H1 (cell line): ENCODE data around the gene LUM. TPM values are rescaled to one million over a fixed set of nuclear protein-coding genes. Genes with fewer than 3 reads are reported as not detected.

Source experiments
- CTCF ChIA-PET: fragments of 300-600 bp; sonication (Branson Sonifier 250); formaldehyde crosslinking; loops from one replicate; lab custom pipeline; 2021; ENCODE audit not compliant: partially characterized antibody; lab: Charles Lee
- POLR2A ChIA-PET: fragments of 300-600 bp; sonication (Branson Sonifier 250); formaldehyde crosslinking; loops from one replicate; lab custom pipeline; 2021; ENCODE audit warnings: inconsistent platforms; ENCODE audit not compliant: partially characterized antibody; lab: Charles Lee
- DNase-seq, 2 experiments: peaks; one replicate each; pipeline versions ENCODE4 v3.0.0 to v3.0.0-alpha.2; 2010 to 2022; ENCODE audit warnings: low spot score in 2 of 2, low read depth in 1 of 2, mixed read lengths in 1 of 2
- FAIRE-seq: peaks from 2 replicates; lab custom pipeline; 2011; peaks lifted over from hg19 to GRCh38; lab: Jason Lieb, UNC
- H2AFZ ChIP-seq: 2 replicates; pipeline ENCODE4 v1.8.1; 2012; ENCODE audit warnings: low read length, inconsistent platforms
- H2AK5ac ChIP-seq: 2 replicates; pipeline ENCODE4 v1.6.1; 2013; ENCODE audit warnings: low read depth, low read length
- H2BK120ac ChIP-seq: replicated peaks from 2 replicates; pipeline ENCODE3; 2013; ENCODE audit warnings: low read depth, low read length, inconsistent platforms
- H2BK12ac ChIP-seq: 2 replicates; pipeline ENCODE4 v1.6.1; 2013; ENCODE audit warnings: low read depth, low read length
- H2BK15ac ChIP-seq: 2 replicates; pipeline ENCODE4 v1.6.1; 2013; ENCODE audit warnings: low read length
- H2BK20ac ChIP-seq: 2 replicates; pipeline ENCODE4 v1.6.1; 2013; ENCODE audit warnings: low read length
- H2BK5ac ChIP-seq: 2 replicates; pipeline ENCODE4 v1.6.1; 2013; ENCODE audit warnings: low read depth, low read length
- H3K14ac ChIP-seq: 2 replicates; pipeline ENCODE4 v1.6.1; 2013; ENCODE audit warnings: inconsistent platforms; ENCODE audit not compliant: insufficient read length
- H3K18ac ChIP-seq: 2 replicates; pipeline ENCODE4 v1.6.1; 2013; ENCODE audit warnings: low read length; ENCODE audit errors: extremely low read depth
- H3K23ac ChIP-seq: 2 replicates; pipeline ENCODE4 v1.6.1; 2013; ENCODE audit warnings: inconsistent platforms; ENCODE audit not compliant: insufficient read length
- H3K23me2 ChIP-seq: 2 replicates; pipeline ENCODE4 v1.6.1; 2013; ENCODE audit warnings: low read depth, low read length
- H3K27ac ChIP-seq: 2 replicates; pipeline ENCODE4 v1.6.1; 2011; ENCODE audit warnings: low read depth, low read length, inconsistent platforms
- H3K27me3 ChIP-seq, 4 experiments: replicated peaks in 1 of 4; 1 replicate in 1 of 4; 2 replicates in 3 of 4; pipeline versions ENCODE4 v1.6.1 to v1.8.1; 2011 to 2013; ENCODE audit warnings: low read length in 3 of 4, mild to moderate bottlenecking in 3 of 4, inconsistent platforms in 2 of 4, mixed read lengths in 2 of 4, moderate library complexity in 1 of 4; ENCODE audit not compliant: control insufficient read depth in 3 of 4, insufficient read depth in 3 of 4; ENCODE audit errors: extremely low read depth in 1 of 4
- H3K36me3 ChIP-seq, 4 experiments: 2 replicates each; pipeline versions ENCODE4 v1.6.1 to v1.8.1; 2011 to 2013; ENCODE audit warnings: mild to moderate bottlenecking in 4 of 4, low read length in 3 of 4, moderate library complexity in 2 of 4, control low read depth in 1 of 4, inconsistent platforms in 1 of 4; ENCODE audit not compliant: insufficient read depth in 4 of 4, control insufficient read depth in 2 of 4
- H3K4ac ChIP-seq: replicated peaks from 2 replicates; pipeline ENCODE3; 2013; ENCODE audit warnings: low read length, low read depth, mixed read lengths, inconsistent platforms; ENCODE audit not compliant: insufficient read length
- H3K4me1 ChIP-seq, 4 experiments: replicated peaks in 1 of 4; 1 replicate in 1 of 4; 2 replicates in 3 of 4; pipeline versions ENCODE4 v1.6.1 to v1.8.1; 2011 to 2013; ENCODE audit warnings: low read length in 3 of 4, inconsistent platforms in 2 of 4, mixed read lengths in 1 of 4; ENCODE audit not compliant: insufficient read depth in 4 of 4, control insufficient read depth in 3 of 4
- H3K4me2 ChIP-seq, 2 experiments: 2 replicates each; pipeline versions ENCODE4 v1.6.1 to v1.8.1; 2011 to 2013; ENCODE audit warnings: low read depth in 2 of 2, low read length in 2 of 2, control low read depth in 1 of 2, inconsistent platforms in 1 of 2, mild to moderate bottlenecking in 1 of 2; ENCODE audit not compliant: insufficient read depth in 1 of 2
- H3K4me3 ChIP-seq, 4 experiments: fragments of 200-600, 300-600 bp in 1 of 4; sonication (generic), shearing (Covaris generic), sonication (Bioruptor Twin) in 1 of 4; 2 replicates each; pipeline versions ENCODE4 v1.5.1 to v1.8.1; 2011 to 2016; ENCODE audit warnings: low read length in 4 of 4, low read depth in 3 of 4, control low read depth in 2 of 4, inconsistent platforms in 2 of 4, mild to moderate bottlenecking in 2 of 4, mixed read lengths in 1 of 4, moderate library complexity in 1 of 4; ENCODE audit not compliant: insufficient read depth in 2 of 4; ENCODE audit errors: extremely low read depth in 1 of 4
- H3K56ac ChIP-seq: replicated peaks from 2 replicates; pipeline ENCODE3; 2013; ENCODE audit warnings: low read depth, mild to moderate bottlenecking, mixed read lengths, low read length, inconsistent platforms; ENCODE audit not compliant: insufficient read length
- H3K79me1 ChIP-seq: 2 replicates; pipeline ENCODE4 v1.6.1; 2013; ENCODE audit warnings: low read depth, low read length, control low read depth
- H3K79me2 ChIP-seq, 2 experiments: 2 replicates each; pipeline versions ENCODE4 v1.6.1 to v1.8.1; 2012 to 2013; ENCODE audit warnings: low read length in 2 of 2, mild to moderate bottlenecking in 2 of 2, inconsistent platforms in 1 of 2; ENCODE audit not compliant: insufficient read depth in 2 of 2, control insufficient read depth in 1 of 2
- H3K9ac ChIP-seq, 4 experiments: replicated peaks in 1 of 4; 1 replicate in 1 of 4; 2 replicates in 3 of 4; pipeline versions ENCODE4 v1.6.1 to v1.8.1; 2011 to 2013; ENCODE audit warnings: low read depth in 3 of 4, low read length in 3 of 4, control low read depth in 2 of 4, mild to moderate bottlenecking in 2 of 4, moderate library complexity in 2 of 4, inconsistent platforms in 1 of 4; ENCODE audit errors: extremely low read depth in 1 of 4
- H3K9me3 ChIP-seq, 2 experiments: 2 replicates each; pipeline versions ENCODE4 v1.6.1 to v1.8.1; 2012 to 2013; ENCODE audit warnings: mild to moderate bottlenecking in 2 of 2, moderate library complexity in 2 of 2, control low read depth in 1 of 2, inconsistent platforms in 1 of 2, low read depth in 1 of 2, low read length in 1 of 2, mixed read lengths in 1 of 2; ENCODE audit not compliant: insufficient read depth in 2 of 2
- H4K20me1 ChIP-seq, 2 experiments: replicated peaks in 1 of 2; 2 replicates each; pipeline versions ENCODE3 to v1.8.1; 2011 to 2013; ENCODE audit warnings: inconsistent platforms in 2 of 2, low read length in 2 of 2, mild to moderate bottlenecking in 1 of 2; ENCODE audit not compliant: insufficient read depth in 2 of 2, control insufficient read depth in 1 of 2
- H4K5ac ChIP-seq: 2 replicates; pipeline ENCODE4 v1.6.1; 2013; ENCODE audit warnings: low read length, low read depth, mixed read lengths, inconsistent platforms; ENCODE audit not compliant: insufficient read length
- H4K8ac ChIP-seq: 2 replicates; pipeline ENCODE4 v1.8.0; 2013; ENCODE audit warnings: mild to moderate bottlenecking, moderate library complexity, low read length, inconsistent platforms; ENCODE audit not compliant: insufficient read depth; ENCODE audit errors: extremely low read depth
- H4K91ac ChIP-seq: replicated peaks from 2 replicates; pipeline ENCODE3; 2013; ENCODE audit warnings: low read length, mixed read lengths, inconsistent platforms; ENCODE audit not compliant: insufficient read length
- KDM4A ChIP-seq: IDR thresholded peaks from one replicate; pipeline ENCODE4 v1.7.1; 2012; ENCODE audit warnings: low read depth, mild to moderate bottlenecking, moderate library complexity, low read length, inconsistent platforms; ENCODE audit not compliant: severe bottlenecking
- POLR2A ChIP-seq, 2 experiments: IDR thresholded peaks; 1 replicate in 1 of 2; 2 replicates in 1 of 2; pipeline ENCODE4 v1.6.1; 2011; ENCODE audit warnings: low read depth in 2 of 2, low read length in 2 of 2, mild to moderate bottlenecking in 2 of 2; ENCODE audit errors: control extremely low read depth in 1 of 2
- SIRT6 ChIP-seq: IDR thresholded peaks from one replicate; pipeline ENCODE4 v1.7.1; 2012; ENCODE audit warnings: low read length, inconsistent platforms
- SIX5 ChIP-seq: IDR thresholded peaks from 2 replicates; pipeline ENCODE4 v1.6.1; 2011; ENCODE audit warnings: mild to moderate bottlenecking, low read depth, low read length
- TAF1 ChIP-seq: IDR thresholded peaks from 2 replicates; pipeline ENCODE4 v1.6.1; 2011; ENCODE audit warnings: mild to moderate bottlenecking, low read depth, low read length
- WGBS, 2 experiments: shearing (Covaris generic) in 1 of 2; methylation state at CpG; one replicate each; pipeline versions ENCODE4 v1.1.6 to v1.1.7; 2013 to 2015; ENCODE audit warnings: low lambda C conversion rate in 2 of 2, mixed read lengths in 2 of 2, inconsistent platforms in 1 of 2, low coverage in 1 of 2, missing lambda C conversion rate in 1 of 2; ENCODE audit not compliant: insufficient replicate concordance in 2 of 2, insufficient coverage in 1 of 2, insufficient read length in 1 of 2; ENCODE audit errors: extremely low coverage in 1 of 2, missing lambda C conversion rate in 1 of 2; 5-methylcytosine and 5-hydroxymethylcytosine counted together
- polyA plus RNA-seq, 7 experiments: library from polyadenylated mRNA; depleted of rRNA in 3 of 7; stranded (reverse) in 5 of 7; unstranded in 2 of 7; fragments of >200 nt in 5 of 7; fragments of 200-250 nt in 2 of 7; gene quantifications; 1 replicate in 5 of 7; 2 replicates in 1 of 7; 4 replicates in 1 of 7; pipeline versions ENCODE4 v1.2.1 to v1.2.3, GENCODE V29; 2011 to 2013; ENCODE audit warnings: missing spikeins in 2 of 7, mixed read lengths in 2 of 7
- total RNA-seq: library from RNA; stranded (reverse); fragmentation: NEBNext Ultra II Directional; extraction: Animal tissue kit (Norgen Biotek cat#: 25700); gene quantifications from 2 replicates; pipeline ENCODE4 v1.2.1, GENCODE V29; 2021
- TF ChIP-seq, protein P1 (sequence below): IDR thresholded peaks from 2 replicates; pipeline ENCODE4 v1.6.1; 2011; ENCODE audit warnings: low read length, improper control_type of control experiment

The LUM gene
- total and polyA plus RNA-seq, 2 of the 8 experiments (the other 6 are each of a cell fraction or from before 2014, with no cell fraction given) = not detected

DNA sequence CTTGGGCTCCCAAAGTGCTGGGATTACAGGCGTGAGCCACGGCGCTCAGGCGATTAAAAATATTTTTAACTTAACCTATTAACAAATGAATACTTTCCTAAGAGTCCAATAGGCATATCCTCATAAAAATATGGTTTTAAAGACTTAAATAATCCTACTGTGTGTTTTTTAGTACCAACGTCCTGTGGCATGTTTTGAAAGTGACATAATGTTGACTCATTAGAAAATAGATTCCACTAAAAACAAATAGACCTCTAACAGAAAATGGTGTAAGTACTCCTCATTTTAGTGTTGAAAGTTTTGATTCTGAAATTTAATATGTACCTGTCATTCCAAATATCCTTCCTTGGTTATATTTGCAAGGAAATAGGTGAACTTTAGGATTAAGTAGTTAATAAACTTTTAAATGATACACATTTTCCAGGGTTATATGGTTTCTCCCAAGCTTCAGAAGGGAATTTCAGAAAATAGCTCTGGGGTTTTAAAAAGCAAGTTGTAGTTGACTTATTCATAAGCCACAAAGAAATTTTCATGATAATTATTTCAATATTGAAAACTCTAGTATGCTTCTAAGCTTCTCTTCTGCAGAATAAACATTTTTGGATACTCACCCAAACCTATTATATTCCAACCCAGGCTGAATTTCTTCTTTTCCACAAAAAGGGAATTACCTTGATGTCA, 12.1 kb upstream of the LUM start:
- Histone ChIP-seq H3K4me3 (no peak overlapping the region), H3K9ac (no peak overlapping the region), H4K5ac (no peak overlapping the region), H4K91ac (no peak overlapping the region), H3K14ac (no peak overlapping the region), H4K8ac (no peak overlapping the region), H3K79me2 (no peaks in the 10 kb centered on the region), H3K4me2 (no peak overlapping the region), H3K18ac (no peak overlapping the region), H3K4me1 (no peaks in the 10 kb centered on the region), H2AK5ac (no peak overlapping the region), H2BK5ac (no peak overlapping the region), H3K27ac (no peak overlapping the region), H2BK15ac (no peak overlapping the region), H3K79me1 (no peaks in the 10 kb centered on the region), H2BK120ac (no peak overlapping the region), H3K23me2 (no peaks in the 10 kb centered on the region), H3K36me3 (no peaks in the 10 kb centered on the region), H3K4ac (no peak overlapping the region), H4K20me1 (no peaks in the 10 kb centered on the region), H3K9me3 (no peaks in the 10 kb centered on the region), H3K56ac (no peak overlapping the region), H3K23ac (no peak overlapping the region), H3K27me3 (no peaks in the 10 kb centered on the region), H2AFZ (no peak overlapping the region), H2BK20ac (no peak overlapping the region), H2BK12ac (no peak overlapping the region)
- WGBS, 2 experiments = 98% methylated on average over 5 of the region's 5 CpGs; no CpG with 5 or more reads in 1 of the 2 experiments
- ChIA-PET POLR2A (no interaction called here), CTCF (interaction anchor here (0.7 to 1.8 kb wide), 2 partner anchors 14 to 179 kb away, joined by 3 to 6 read pairs; no protein-coding TSS in a partner anchor)
- FAIRE-seq (no peak), DNase-seq (no peak)
- TF ChIP-seq TAF1 (no peak), SIRT6 (no peak), SIX5 (no peak), POLR2A (IDR thresholded peaks at IDR 0.05; ENCODE audit: control extremely low read depth in 1 of 2, low read depth in 2 of 2, low read length in 2 of 2) (no peak), KDM4A (no peak)
- TF ChIP-seq, protein P1, sequence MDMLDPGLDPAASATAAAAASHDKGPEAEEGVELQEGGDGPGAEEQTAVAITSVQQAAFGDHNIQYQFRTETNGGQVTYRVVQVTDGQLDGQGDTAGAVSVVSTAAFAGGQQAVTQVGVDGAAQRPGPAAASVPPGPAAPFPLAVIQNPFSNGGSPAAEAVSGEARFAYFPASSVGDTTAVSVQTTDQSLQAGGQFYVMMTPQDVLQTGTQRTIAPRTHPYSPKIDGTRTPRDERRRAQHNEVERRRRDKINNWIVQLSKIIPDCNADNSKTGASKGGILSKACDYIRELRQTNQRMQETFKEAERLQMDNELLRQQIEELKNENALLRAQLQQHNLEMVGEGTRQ = no peak
